Colonic mucosa (tissue), 4 donors: ENCODE measurements around the gene OPRPN. TPM values are rescaled to one million over a fixed set of nuclear protein-coding genes. Genes with fewer than 3 reads are reported as not detected.

Experiments used
- DNase-seq: peaks from one replicate; pipeline ENCODE4 v3.0.0-alpha.2; 2020
- H3K27ac ChIP-seq: fragments of 200-600 bp; one replicate; pipeline ENCODE4 v1.8.0; 2021
- H3K27me3 ChIP-seq: fragments of 200-600 bp; one replicate; pipeline ENCODE4 v1.8.0; 2021
- H3K36me3 ChIP-seq: fragments of 200-600 bp; one replicate; pipeline ENCODE4 v1.8.0; 2021
- H3K4me1 ChIP-seq: fragments of 200-600 bp; one replicate; pipeline ENCODE4 v1.8.0; 2021; ENCODE audit warnings: mild to moderate bottlenecking
- H3K4me3 ChIP-seq: fragments of 200-600 bp; one replicate; pipeline ENCODE4 v1.8.0; 2021
- H3K9ac ChIP-seq, 2 donors: one replicate each; pipeline ENCODE4 v1.7.0; 2013; ENCODE audit warnings: control low read depth in 2 of 2, low read depth in 2 of 2, low read length in 2 of 2
- H3K9me3 ChIP-seq: fragments of 200-600 bp; one replicate; pipeline ENCODE4 v1.8.0; 2021
- intact Hi-C: fragments of 100-400 bp; cut with DNase I; formaldehyde crosslinking; loops from one replicate; pipeline ENCODE4 v1.14.1; 2022
- total RNA-seq, 2 donors: library from RNA; stranded (reverse); fragmentation: NEBNext Ultra II Directional in 1 of 2; extraction: Animal tissue kit (Norgen Biotek cat#: 25700) in 1 of 2; gene quantifications; one replicate each; pipeline ENCODE4 v1.2.1, GENCODE V29; 2021
- TF ChIP-seq, protein P1 (sequence below): fragments of 200-600 bp; IDR thresholded peaks from one replicate; pipeline ENCODE4 v1.8.0; 2022; ENCODE audit warnings: antibody characterized with exemption, mild to moderate bottlenecking
- donor health status: healthy.
- donor health status: DM: no; HTN: no; CAD: no.
- donor health status: DM: no; HTN: no; CAD: no.

OPRPN gene
- total RNA-seq, 2 donors from 2014 or later, result not detected

DNA sequence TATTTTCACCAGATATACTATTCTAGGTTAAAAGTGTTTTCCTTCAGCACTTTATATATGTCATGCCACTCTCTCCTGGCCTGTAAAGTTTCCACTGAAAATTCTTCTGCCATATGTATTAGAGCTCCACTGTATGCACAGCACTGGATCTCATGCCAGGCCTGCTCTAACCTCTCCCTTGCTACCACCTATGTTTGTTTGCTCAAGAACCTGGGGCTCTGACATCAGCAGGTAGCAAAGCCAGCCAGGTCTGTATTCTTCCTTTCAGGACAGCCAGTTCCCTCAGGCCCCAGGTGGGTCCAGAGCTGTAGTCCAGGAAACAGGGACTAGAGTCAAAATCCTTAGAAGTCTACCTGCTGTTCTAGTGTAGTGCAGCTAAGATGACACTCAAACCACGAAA, 55.2 kb downstream of the OPRPN start:
- Histone ChIP-seq H3K27ac (no peak overlapping the region), H3K27me3 (no peaks in the 10 kb centered on the region), H3K4me3 (no peak overlapping the region), H3K9ac (no peak overlapping the region), H3K36me3 (no peaks in the 10 kb centered on the region), H3K4me1 (no peaks in the 10 kb centered on the region), H3K9me3 (no peaks in the 10 kb centered on the region)
- TF ChIP-seq, protein P1, sequence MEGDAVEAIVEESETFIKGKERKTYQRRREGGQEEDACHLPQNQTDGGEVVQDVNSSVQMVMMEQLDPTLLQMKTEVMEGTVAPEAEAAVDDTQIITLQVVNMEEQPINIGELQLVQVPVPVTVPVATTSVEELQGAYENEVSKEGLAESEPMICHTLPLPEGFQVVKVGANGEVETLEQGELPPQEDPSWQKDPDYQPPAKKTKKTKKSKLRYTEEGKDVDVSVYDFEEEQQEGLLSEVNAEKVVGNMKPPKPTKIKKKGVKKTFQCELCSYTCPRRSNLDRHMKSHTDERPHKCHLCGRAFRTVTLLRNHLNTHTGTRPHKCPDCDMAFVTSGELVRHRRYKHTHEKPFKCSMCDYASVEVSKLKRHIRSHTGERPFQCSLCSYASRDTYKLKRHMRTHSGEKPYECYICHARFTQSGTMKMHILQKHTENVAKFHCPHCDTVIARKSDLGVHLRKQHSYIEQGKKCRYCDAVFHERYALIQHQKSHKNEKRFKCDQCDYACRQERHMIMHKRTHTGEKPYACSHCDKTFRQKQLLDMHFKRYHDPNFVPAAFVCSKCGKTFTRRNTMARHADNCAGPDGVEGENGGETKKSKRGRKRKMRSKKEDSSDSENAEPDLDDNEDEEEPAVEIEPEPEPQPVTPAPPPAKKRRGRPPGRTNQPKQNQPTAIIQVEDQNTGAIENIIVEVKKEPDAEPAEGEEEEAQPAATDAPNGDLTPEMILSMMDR, result no peak
- intact Hi-C loops, result no loop called here
- DNase-seq, result no peak

Other genes with a start within 250 kb of the OPRPN start
- gene PRR27, start 243.7 kb upstream of the OPRPN start, total RNA-seq, result not detected
- gene ODAM, start 202.2 kb upstream of the OPRPN start, total RNA-seq, result under 1 TPM in 1 of 2 donors, not detected in 1; 0.90 TPM
- gene FDCSP, start 171.8 kb upstream of the OPRPN start, total RNA-seq, result under 1 TPM in 1 of 2 donors, not detected in 1; 0.49 TPM
- gene CSN3, start 155.3 kb upstream of the OPRPN start, total RNA-seq, result not detected
- not detected for gene CABS1, start 63.0 kb upstream of the OPRPN start, total RNA-seq
- gene SMR3A, start 37.2 kb upstream of the OPRPN start, total RNA-seq, result not detected
- gene SMR3B, start 14.8 kb upstream of the OPRPN start, total RNA-seq, result not detected
- not detected for gene MUC7, start 74.3 kb downstream of the OPRPN start, total RNA-seq
- not detected for gene AMTN, start 120.6 kb downstream of the OPRPN start, total RNA-seq
- gene AMBN, start 194.3 kb downstream of the OPRPN start, total RNA-seq, result not detected
- gene ENAM, start 230.8 kb downstream of the OPRPN start, total RNA-seq, result not detected